Right lobe of liver (tissue), 6 donors: ENCODE data around the gene MAN2B1. TPM values are rescaled to one million over a fixed set of nuclear protein-coding genes. Genes with fewer than 3 reads are reported as not detected.
"Not testable (repeated sequence)": the region's sequence is repeated elsewhere in the genome, so short reads cannot be mapped to it uniquely, and the experiment has no call there.

Experiments
- ATAC-seq, 4 donors: fragments of 200-7000 bp; cut with Tn5 transposase; one replicate each; pipeline ENCODE4 v1.9.1; 2020; ENCODE audit warnings: mild to moderate bottlenecking in 4 of 4, moderate library complexity in 4 of 4
- DNase-seq, 3 donors: peaks; one replicate each; pipeline ENCODE4 v3.0.0-alpha.2; 2020
- H3K27ac ChIP-seq, 3 donors: fragments of 200-600 bp; one replicate each; pipeline ENCODE4 v1.8.0; 2022
- H3K27me3 ChIP-seq, 2 donors: fragments of 200-600 bp; one replicate each; pipeline ENCODE4 v1.8.0; 2022
- H3K36me3 ChIP-seq, 4 donors: fragments of 200-600 bp; sonication (generic) in 1 of 4; one replicate each; pipeline versions ENCODE4 v1.5.1 to v1.8.0; 2017 to 2022; ENCODE audit warnings: control low read depth in 1 of 4
- H3K4me1 ChIP-seq, 4 donors: fragments of 200-600 bp; sonication (generic) in 1 of 4; one replicate each; pipeline versions ENCODE4 v1.5.1 to v1.8.0; 2017 to 2022; ENCODE audit warnings: control low read depth in 1 of 4
- H3K4me3 ChIP-seq, 3 donors: fragments of 200-600 bp; one replicate each; pipeline ENCODE4 v1.8.0; 2022
- H3K9me3 ChIP-seq, 4 donors: fragments of 200-600 bp; sonication (generic) in 1 of 4; one replicate each; pipeline versions ENCODE4 v1.5.1 to v1.8.0; 2017 to 2022; ENCODE audit warnings: control low read depth in 1 of 4
- POLR2A ChIP-seq: fragments of 450-650 bp; IDR thresholded peaks from one replicate; pipeline ENCODE4 v1.6.1; 2017; ENCODE audit warnings: antibody characterized with exemption, mild to moderate bottlenecking
- WGBS: methylation state at CpG from one replicate; pipeline ENCODE4 v1.1.6; 2018; ENCODE audit warnings: low coverage, low lambda C conversion rate; ENCODE audit not compliant: insufficient coverage; ENCODE audit errors: missing lambda C conversion rate; 5-methylcytosine and 5-hydroxymethylcytosine counted together
- intact Hi-C, 2 donors: fragments of 100-400 bp; cut with DNase I; formaldehyde crosslinking; loops; one replicate each; pipeline versions ENCODE4 v1.11.2 to v1.14.1; 2022
- total RNA-seq, 6 experiments: library from RNA; depleted of rRNA in 2 of 6; stranded (reverse); fragments of >200 nt in 2 of 6; fragmentation: NEBNext Ultra II Directional in 3 of 6; extraction: Animal tissue kit (Norgen Biotek cat#: 25700) in 3 of 6; gene quantifications; one replicate each; pipeline versions ENCODE4 v1.1.0 to v1.2.4, GENCODE V29; 2016 to 2023
- TF ChIP-seq, protein P1 (sequence below), 4 donors: fragments of 200-600 bp in 3 of 4; fragments of 450-650 bp in 1 of 4; IDR thresholded peaks; one replicate each; pipeline versions ENCODE4 v1.5.1 to v1.8.0; 2016 to 2022; ENCODE audit warnings: antibody characterized with exemption in 4 of 4, mild to moderate bottlenecking in 2 of 4
- donor health status: DM: no; HTN: yes; CAD: no.
- donor health status: DM: no; HTN: no; CAD: no.
- donor health status: DM: no; HTN: no; CAD: no.
- donor health status: DM: no; HTN: yes; CAD: no.
- donor health status: DM: no; HTN: yes; CAD: no.

MAN2B1 gene
- total RNA-seq, 6 experiments from 2014 or later, result 32.7 to 76.5 (median 53.6) TPM

- no peak overlapping the region for H3K27ac ChIP-seq
- no peaks in the 10 kb centered on the region for H3K9me3 ChIP-seq
- 79% methylated on average over 2 of the region's 8 CpGs for WGBS
- intact Hi-C loops, result no loop called here
- TF ChIP-seq POLR2A, result no peak
- TF ChIP-seq, protein P1, sequence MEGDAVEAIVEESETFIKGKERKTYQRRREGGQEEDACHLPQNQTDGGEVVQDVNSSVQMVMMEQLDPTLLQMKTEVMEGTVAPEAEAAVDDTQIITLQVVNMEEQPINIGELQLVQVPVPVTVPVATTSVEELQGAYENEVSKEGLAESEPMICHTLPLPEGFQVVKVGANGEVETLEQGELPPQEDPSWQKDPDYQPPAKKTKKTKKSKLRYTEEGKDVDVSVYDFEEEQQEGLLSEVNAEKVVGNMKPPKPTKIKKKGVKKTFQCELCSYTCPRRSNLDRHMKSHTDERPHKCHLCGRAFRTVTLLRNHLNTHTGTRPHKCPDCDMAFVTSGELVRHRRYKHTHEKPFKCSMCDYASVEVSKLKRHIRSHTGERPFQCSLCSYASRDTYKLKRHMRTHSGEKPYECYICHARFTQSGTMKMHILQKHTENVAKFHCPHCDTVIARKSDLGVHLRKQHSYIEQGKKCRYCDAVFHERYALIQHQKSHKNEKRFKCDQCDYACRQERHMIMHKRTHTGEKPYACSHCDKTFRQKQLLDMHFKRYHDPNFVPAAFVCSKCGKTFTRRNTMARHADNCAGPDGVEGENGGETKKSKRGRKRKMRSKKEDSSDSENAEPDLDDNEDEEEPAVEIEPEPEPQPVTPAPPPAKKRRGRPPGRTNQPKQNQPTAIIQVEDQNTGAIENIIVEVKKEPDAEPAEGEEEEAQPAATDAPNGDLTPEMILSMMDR (IDR thresholded peaks at IDR 0.05), result no peak
- no peaks in the 10 kb centered on the region for H3K27me3 ChIP-seq
- no peak overlapping the region for H3K4me3 ChIP-seq
- H3K36me3 ChIP-seq, result no peaks in the 10 kb centered on the region
- peaks cover 0 to 6% (median 0%) of the 10 kb centered on the region in 4 donors for H3K4me1 ChIP-seq
- no peak for ATAC-seq
- DNase-seq, result no peak
Measured at GRCh38 chr19:12647047-12647446, 19.5 kb downstream of the MAN2B1 start.

GRCh38 chr19:12646551-12646950 is 20.0 kb downstream of the MAN2B1 start:
- WGBS, result 92% methylated on average over 2 of the region's 10 CpGs
- H3K9me3 ChIP-seq, result no peaks in the 10 kb centered on the region
- intact Hi-C loops, result no loop called here
- H3K4me1 ChIP-seq, result peaks cover 0 to 6% (median 0%) of the 10 kb centered on the region in 4 donors
- no peak for ATAC-seq
- no peaks in the 10 kb centered on the region for H3K36me3 ChIP-seq
- no peak for DNase-seq
- no peak overlapping the region for H3K27ac ChIP-seq
- no peaks in the 10 kb centered on the region for H3K27me3 ChIP-seq
- TF ChIP-seq, protein P1 (IDR thresholded peaks at IDR 0.05), result no peak
- no peak for TF ChIP-seq POLR2A
- no peak overlapping the region for H3K4me3 ChIP-seq

GRCh38 chr19:12643716-12644115 is 22.8 kb downstream of the MAN2B1 start:
- H3K9me3 ChIP-seq, H3K4me3 ChIP-seq, H3K36me3 ChIP-seq, H3K27me3 ChIP-seq, ATAC-seq, H3K27ac ChIP-seq, intact Hi-C loops, DNase-seq: not testable (repeated sequence)
- H3K4me1 ChIP-seq, result peaks cover 0 to 12% (median 0%) of the 10 kb centered on the region in 4 donors
- 94% methylated on average over 6 of the region's 14 CpGs for whole genome bisulfite sequencing

- no peaks in the 10 kb centered on the region for H3K9me3 ChIP-seq
- no peak overlapping the region for H3K4me3 ChIP-seq
- peaks cover 0 to 6% (median 0%) of the 10 kb centered on the region in 4 donors for H3K4me1 ChIP-seq
- intact Hi-C loops, result no loop called here
- DNase-seq (no peak), ATAC-seq (no peak)
- H3K27ac ChIP-seq, result no peak overlapping the region
- no peaks in the 10 kb centered on the region for H3K27me3 ChIP-seq
- 88% methylated on average over 11 of the region's 26 CpGs for WGBS
- TF ChIP-seq, protein P1 (IDR thresholded peaks at IDR 0.05), result no peak
- TF ChIP-seq POLR2A, result no peak
- H3K36me3 ChIP-seq, result no peaks in the 10 kb centered on the region
Measured at GRCh38 chr19:12642506-12642905, 24.0 kb downstream of the MAN2B1 start.

GRCh38 chr19:12641456-12641855 is 25.1 kb downstream of the MAN2B1 start:
- WGBS, result 64% methylated on average over 8 of the region's 13 CpGs
- H3K27ac ChIP-seq, result no peak overlapping the region
- H3K27me3 ChIP-seq, result no peaks in the 10 kb centered on the region
- H3K36me3 ChIP-seq, result no peaks in the 10 kb centered on the region
- peaks cover 0 to 6% (median 0%) of the 10 kb centered on the region in 4 donors for H3K4me1 ChIP-seq
- intact Hi-C loops, result no loop called here
- TF ChIP-seq POLR2A, result no peak
- TF ChIP-seq, protein P1 (IDR thresholded peaks at IDR 0.05), result no peak
- no peaks in the 10 kb centered on the region for H3K9me3 ChIP-seq
- no peak overlapping the region for H3K4me3 ChIP-seq
- peak in 1 of 3 donors; percentile 25 for DNase-seq
- no peak for ATAC-seq
